HG02678 (cell line): ENCODE results near the gene TREH.
"Not testable (repeated sequence)": the region's sequence is repeated elsewhere in the genome, so short reads cannot be mapped to it uniquely, and the experiment has no call there.

Source experiments
- ATAC-seq: cut with Tn5 transposase; IDR thresholded peaks from one replicate; pipeline ENCODE4 v1.9.1; 2021; ENCODE audit warnings: mild to moderate bottlenecking, moderate library complexity; ENCODE audit not compliant: unreplicated experiment

TREH gene

GRCh38 chr11:118697346-118697745 lies 17.9 kb upstream of the TREH start:
- no peak for ATAC-seq

- ATAC-seq = no peak
These were observed 17.3 kb upstream of the TREH start for GRCh38 chr11:118696673-118697226.

GRCh38 chr11:118694771-118695170 lies 15.3 kb upstream of the TREH start:
- ATAC-seq = no peak

- ATAC-seq = no peak
These were observed 14.7 kb upstream of the TREH start for GRCh38 chr11:118694185-118694584.

GRCh38 chr11:118691926-118692830 lies 12.7 kb upstream of the TREH start:
- no peak for ATAC-seq

GRCh38 chr11:118690553-118691304 lies 11.3 kb upstream of the TREH start:
- ATAC-seq = no peak

- ATAC-seq = peak; percentile 84
These were observed 10.6 kb upstream of the TREH start for GRCh38 chr11:118689852-118690552.

GRCh38 chr11:118689503-118689851 lies 10.0 kb upstream of the TREH start:
- peak; percentile 5 for ATAC-seq

- ATAC-seq = no peak
These were observed 9.5 kb upstream of the TREH start for GRCh38 chr11:118688851-118689502.

- not testable (repeated sequence) for ATAC-seq
These were observed 8.9 kb upstream of the TREH start for GRCh38 chr11:118688339-118688738.

- no peak for ATAC-seq
These were observed 8.5 kb upstream of the TREH start for GRCh38 chr11:118687906-118688305.

- ATAC-seq = no peak
These were observed 4.7 kb upstream of the TREH start for GRCh38 chr11:118684187-118684586.

GRCh38 chr11:118682939-118683338 lies 3.5 kb upstream of the TREH start:
- ATAC-seq = not testable (repeated sequence)

- no peak for ATAC-seq
These were observed 2.9 kb upstream of the TREH start for GRCh38 chr11:118682372-118682771.

GRCh38 chr11:118678908-118679307 lies 542 bp downstream of the TREH start:
- not testable (repeated sequence) for ATAC-seq

GRCh38 chr11:118677977-118678376 lies 1.5 kb downstream of the TREH start:
- ATAC-seq = no peak

- ATAC-seq = no peak
These were observed 5.4 kb downstream of the TREH start for GRCh38 chr11:118674082-118674435.

- ATAC-seq = no peak
These were observed 5.9 kb downstream of the TREH start for GRCh38 chr11:118673361-118674081.

GRCh38 chr11:118672846-118673245 lies 6.6 kb downstream of the TREH start:
- no peak for ATAC-seq

- ATAC-seq = no peak
These were observed 8.2 kb downstream of the TREH start for GRCh38 chr11:118671254-118671653.
